A549 (cell line): ENCODE data around the gene PGAP1. TPM values are rescaled to one million over a fixed set of nuclear protein-coding genes. Genes with fewer than 3 reads are reported as not detected.

Experiments
- ATAC-seq, 2 experiments: fragments of 200-7000 bp in 1 of 2; fragments of >200 bp in 1 of 2; cut with Nextera tagmentation in 1 of 2; cut with Tn5 transposase in 1 of 2; 3 replicates each; pipeline versions ENCODE4 v1.8.0 to v1.9.1; 2018 to 2020; ENCODE audit warnings: mild to moderate bottlenecking in 1 of 2, moderate library complexity in 1 of 2
- CTCF ChIA-PET: fragments of 300-600 bp; sonication (Branson Sonifier 250); formaldehyde crosslinking; extraction: SDS; loops from one replicate; lab custom pipeline; 2021; ENCODE audit warnings: antibody characterized with exemption, inconsistent platforms; lab: Yijun Ruan, JAX
- POLR2A ChIA-PET: fragments of 350-600 bp; formaldehyde crosslinking; extraction: SDS; loops from one replicate; lab custom pipeline; 2021; ENCODE audit warnings: antibody characterized with exemption, inconsistent platforms; lab: Yijun Ruan, JAX
- DNase-seq, 2 experiments: peaks; one replicate each; pipeline versions ENCODE4 v3.0.0 to v3.0.0-alpha.2; 2011 to 2016; ENCODE audit warnings: low read depth in 1 of 2, low spot score in 1 of 2
- FAIRE-seq: peaks from 2 replicates; lab custom pipeline; 2011; peaks lifted over from hg19 to GRCh38; lab: Jason Lieb, UNC
- H3K27ac ChIP-seq, 2 experiments: fragments of >200 bp; sonication (Bioruptor Twin); formaldehyde crosslinking; 3 replicates each; pipeline ENCODE4 v1.5.1; 2016 to 2017
- H3K4me1 ChIP-seq: fragments of >200 bp; sonication (Bioruptor Twin); formaldehyde crosslinking; 3 replicates; pipeline ENCODE4 v1.6.1; 2016
- H3K4me2 ChIP-seq: fragments of >200 bp; sonication (Bioruptor Twin); formaldehyde crosslinking; 3 replicates; pipeline ENCODE4 v1.6.1; 2016
- H3K4me3 ChIP-seq: fragments of >200 bp; sonication (Bioruptor Twin); formaldehyde crosslinking; 3 replicates; pipeline ENCODE4 v1.5.1; 2016
- H3K9me3 ChIP-seq: fragments of >200 bp; sonication (Bioruptor Twin); formaldehyde crosslinking; 3 replicates; pipeline ENCODE4 v1.6.1; 2016
- CBX2 ChIP-seq: fragments of 200-600 bp; sonication (generic); IDR thresholded peaks from 2 replicates; pipeline ENCODE4 v1.6.1; 2016; ENCODE audit warnings: low read depth, mild to moderate bottlenecking, borderline replicate concordance
- CEBPB ChIP-seq, 2 experiments: fragments of >200 bp in 1 of 2; sonication (Bioruptor Twin) in 1 of 2; formaldehyde crosslinking in 1 of 2; IDR thresholded peaks; 2 replicates each; pipeline ENCODE4 v1.6.1; 2012 to 2016
- CHD4 ChIP-seq: fragments of 200-600 bp; sonication (generic); IDR thresholded peaks from 2 replicates; pipeline ENCODE4 v1.6.1; 2016; ENCODE audit warnings: antibody characterized with exemption, mild to moderate bottlenecking, borderline replicate concordance
- CTCF ChIP-seq: fragments of >200 bp; sonication (Bioruptor Twin); formaldehyde crosslinking; IDR thresholded peaks from 3 replicates; pipeline ENCODE4 v1.5.1; 2016
- EHF ChIP-seq: fragments of 250-450 bp; sonication (Bioruptor Pico); IDR thresholded peaks from 2 replicates; pipeline ENCODE4 v1.5.0; 2020; ENCODE audit warnings: mild to moderate bottlenecking
- ESRRA ChIP-seq: fragments of 150-350 bp; IDR thresholded peaks from 2 replicates; pipeline ENCODE4 v1.6.1; 2014; ENCODE audit warnings: mild to moderate bottlenecking, low read length, borderline replicate concordance
- FOXS1 ChIP-seq: fragments of 250-450 bp; sonication (Bioruptor Pico); IDR thresholded peaks from 2 replicates; pipeline ENCODE4 v1.5.0; 2020; ENCODE audit warnings: mild to moderate bottlenecking, moderate library complexity
- GATA3 ChIP-seq: IDR thresholded peaks from 2 replicates; pipeline ENCODE4 v1.6.1; 2012; ENCODE audit warnings: borderline replicate concordance
- HDAC2 ChIP-seq: fragments of 200-600 bp; sonication (generic); IDR thresholded peaks from 2 replicates; pipeline ENCODE4 v1.6.1; 2016
- HOXB13 ChIP-seq: fragments of 250-450 bp; sonication (Bioruptor Pico); IDR thresholded peaks from 2 replicates; pipeline ENCODE4 v1.5.0; 2020; ENCODE audit warnings: low read depth, mild to moderate bottlenecking, moderate library complexity
- HOXB5 ChIP-seq: fragments of 250-450 bp; sonication (Bioruptor Pico); IDR thresholded peaks from 2 replicates; pipeline ENCODE4 v1.5.0; 2020; ENCODE audit warnings: mild to moderate bottlenecking, moderate library complexity
- JUN ChIP-seq, 2 experiments: fragments of >200 bp; sonication (Bioruptor Twin); formaldehyde crosslinking; IDR thresholded peaks; 2 replicates in 1 of 2; 3 replicates in 1 of 2; pipeline ENCODE4 v1.6.1; 2016 to 2017
- JUNB ChIP-seq: fragments of >200 bp; sonication (Bioruptor Twin); formaldehyde crosslinking; IDR thresholded peaks from 2 replicates; pipeline ENCODE4 v1.6.1; 2016
- KDM1A ChIP-seq: fragments of 200-600 bp; sonication (generic); IDR thresholded peaks from 2 replicates; pipeline ENCODE4 v1.6.1; 2016; ENCODE audit warnings: low read depth, mild to moderate bottlenecking
- KDM5A ChIP-seq: fragments of 200-600 bp; sonication (generic); IDR thresholded peaks from 2 replicates; pipeline ENCODE4 v1.6.1; 2016; ENCODE audit warnings: antibody characterized with exemption, mild to moderate bottlenecking
- MAX ChIP-seq: IDR thresholded peaks from 2 replicates; pipeline ENCODE4 v1.6.1; 2012
- RAD21 ChIP-seq, 2 experiments: fragments of >200 bp in 1 of 2; sonication (Bioruptor Twin) in 1 of 2; formaldehyde crosslinking in 1 of 2; IDR thresholded peaks in 1 of 2; conservative IDR thresholded peaks in 1 of 2; 2 replicates in 1 of 2; 3 replicates in 1 of 2; pipeline ENCODE4 v1.6.1; 2012 to 2018; ENCODE audit warnings: inconsistent platforms in 1 of 2
- RARB ChIP-seq: fragments of 250-450 bp; sonication (Bioruptor Pico); IDR thresholded peaks from 2 replicates; pipeline ENCODE4 v1.8.0; 2021; ENCODE audit warnings: mild to moderate bottlenecking, moderate library complexity
- WGBS: methylation state at CpG from one replicate; pipeline ENCODE4 v1.1.6; 2017; ENCODE audit errors: missing lambda C conversion rate; 5-methylcytosine and 5-hydroxymethylcytosine counted together
- polyA plus RNA-seq, 4 experiments: library from polyadenylated mRNA; depleted of rRNA in 3 of 4; stranded (reverse); fragments of >200 nt; fragmentation: RNase III in 1 of 4; extraction: RNeasy Plus Mini Kit Qiagen cat#74134 plus additional on column Dnase treatment in 1 of 4; gene quantifications; 2 replicates in 3 of 4; 3 replicates in 1 of 4; pipeline ENCODE4 v1.2.3, GENCODE V29; 2011 to 2017
- TF ChIP-seq, protein P1 (sequence below): fragments of 250-450 bp; sonication (Bioruptor Pico); IDR thresholded peaks from 2 replicates; pipeline ENCODE4 v1.5.0; 2020; ENCODE audit warnings: low read depth, mild to moderate bottlenecking, moderate library complexity

The PGAP1 gene
- polyA plus RNA-seq, 2 of the 4 experiments (the other 2 are of a cell fraction) = 3.5 to 9.3 TPM

GRCh38 chr2:196954001-196954400, 27.5 kb upstream of the PGAP1 start:
- DNase-seq (no peak), FAIRE-seq (no peak), ATAC-seq (no peak)
- no peak overlapping the region for H3K4me3 ChIP-seq
- H3K4me1 ChIP-seq = no peaks in the 10 kb centered on the region
- ChIA-PET POLR2A (no interaction called here), CTCF (no interaction called here)
- H3K4me2 ChIP-seq = no peak overlapping the region
- TF ChIP-seq KDM1A = no peak
- TF ChIP-seq, protein P1, sequence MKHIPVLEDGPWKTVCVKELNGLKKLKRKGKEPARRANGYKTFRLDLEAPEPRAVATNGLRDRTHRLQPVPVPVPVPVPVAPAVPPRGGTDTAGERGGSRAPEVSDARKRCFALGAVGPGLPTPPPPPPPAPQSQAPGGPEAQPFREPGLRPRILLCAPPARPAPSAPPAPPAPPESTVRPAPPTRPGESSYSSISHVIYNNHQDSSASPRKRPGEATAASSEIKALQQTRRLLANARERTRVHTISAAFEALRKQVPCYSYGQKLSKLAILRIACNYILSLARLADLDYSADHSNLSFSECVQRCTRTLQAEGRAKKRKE (CRISPR knock-in tag) = no peak
- no peak overlapping the region for H3K27ac ChIP-seq
- WGBS = 73% methylated on average over 5 of the region's 5 CpGs
- no peaks in the 10 kb centered on the region for H3K9me3 ChIP-seq

DNA sequence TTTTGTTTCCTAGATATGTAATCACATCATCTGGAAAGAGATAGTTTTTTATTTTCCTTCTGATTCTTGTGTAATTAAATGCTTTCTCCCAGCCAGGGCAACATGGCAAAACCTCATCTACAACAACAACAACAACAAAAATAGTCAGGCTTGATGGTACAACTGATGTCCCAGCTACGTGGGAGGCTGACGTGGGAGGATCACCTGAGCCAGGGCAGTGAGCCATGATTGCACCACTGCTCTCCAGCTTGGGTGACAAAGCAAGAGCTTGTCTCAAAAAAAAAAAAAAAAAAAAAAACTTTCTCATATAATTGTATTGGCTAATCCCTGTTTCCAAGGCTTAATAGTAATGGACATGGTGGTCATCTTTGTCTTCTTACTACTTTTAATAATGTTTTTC, 26.4 kb upstream of the PGAP1 start:
- no peak for DNase-seq
- POLR2A ChIA-PET = interaction anchor here (0.6 kb wide), 1 partner anchor 36 kb away, joined by 4 read pairs; no protein-coding TSS in a partner anchor

DNA sequence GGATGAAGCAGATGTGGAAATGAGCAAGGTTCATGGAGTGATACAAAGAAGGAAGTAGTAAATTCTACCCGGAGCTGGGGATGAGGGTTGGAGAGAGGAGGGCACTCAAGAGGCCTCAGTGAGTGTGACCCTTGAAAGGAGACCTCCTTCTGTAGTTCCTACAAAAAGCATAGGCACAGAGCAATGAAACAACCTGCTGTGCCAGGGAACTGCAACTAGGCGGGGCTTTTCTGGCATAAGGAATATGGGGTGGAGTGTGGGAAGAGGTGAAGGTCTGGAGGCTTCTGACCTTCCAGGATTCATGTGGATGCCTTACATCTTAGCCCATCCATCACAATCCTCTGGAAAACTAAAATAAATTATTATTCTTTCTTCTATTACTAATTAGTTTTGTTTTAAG, 25.5 kb upstream of the PGAP1 start:
- TF ChIP-seq EHF (CRISPR knock-in tag) = no peak
- TF ChIP-seq FOXS1 = no peak
- TF ChIP-seq JUN (IDR thresholded peaks at IDR 0.05) = no peak
- no peak for TF ChIP-seq KDM5A
- TF ChIP-seq MAX = no peak
- TF ChIP-seq CEBPB (IDR thresholded peaks at IDR 0.05) = no peak
- no peak for TF ChIP-seq HOXB5
- no peak for TF ChIP-seq GATA3
- no peak for TF ChIP-seq HOXB13 (CRISPR knock-in tag)
- TF ChIP-seq JUNB = no peak
- no peak for TF ChIP-seq ESRRA
- TF ChIP-seq CBX2 = no peak
- FAIRE-seq (no peak), ATAC-seq (peak; percentile 30 to 51; a peak in 4 of 6 replicates), DNase-seq (no peak)
- no peak overlapping the region for H3K4me2 ChIP-seq
- no peaks in the 10 kb centered on the region for H3K9me3 ChIP-seq
- H3K4me1 ChIP-seq = no peaks in the 10 kb centered on the region
- CTCF ChIA-PET = interaction anchor here (0.7 kb wide), 1 partner anchor 9 kb away, joined by 3 read pairs; no protein-coding TSS in a partner anchor
- H3K27ac ChIP-seq = no peak overlapping the region
- 44% methylated on average over 2 of the region's 2 CpGs for WGBS
- no peak overlapping the region for H3K4me3 ChIP-seq
- POLR2A ChIA-PET = no interaction called here

More for the DNA sequence above, 26.4 kb upstream of the PGAP1 start:
- TF ChIP-seq HDAC2 (no peak), RARB (CRISPR knock-in tag) (no peak), CEBPB (IDR thresholded peaks at IDR 0.05) (no peak), CHD4 (no peak)
- TF ChIP-seq, protein P1 (CRISPR knock-in tag) = no peak
- 89% methylated on average over 2 of the region's 2 CpGs for WGBS
- no peak overlapping the region for H3K4me3 ChIP-seq
- no peak overlapping the region for H3K27ac ChIP-seq
- no peaks in the 10 kb centered on the region for H3K4me1 ChIP-seq
- ATAC-seq (no peak), FAIRE-seq (no peak)
- no peaks in the 10 kb centered on the region for H3K9me3 ChIP-seq
- H3K4me2 ChIP-seq = no peak overlapping the region
- CTCF ChIA-PET = no interaction called here

- TF ChIP-seq CTCF (no peak), EHF (CRISPR knock-in tag) (no peak), RAD21 (conservative IDR thresholded peaks at IDR 0.05 in 1 of 2, IDR thresholded peaks at IDR 0.05 in 1 of 2) (no peak)
- no peak for DNase-seq
- peak; percentile 30 to 43; a peak in 3 of 6 replicates for ATAC-seq
- Histone ChIP-seq H3K27ac (no peak overlapping the region), H3K4me1 (no peaks in the 10 kb centered on the region), H3K4me3 (no peak overlapping the region), H3K9me3 (no peaks in the 10 kb centered on the region), H3K4me2 (no peak overlapping the region)
- FAIRE-seq = no peak
- POLR2A ChIA-PET = no interaction called here
- WGBS = 72% methylated on average over 5 of the region's 5 CpGs
- CTCF ChIA-PET = no interaction called here
Observed at GRCh38 chr2:196949116-196949515, 22.6 kb upstream of the PGAP1 start.
